GM12875 (cell line): ENCODE measurements around the gene LRP6.

Experiments used
- H3K4me3 ChIP-seq: one replicate; pipeline ENCODE4 v1.5.1; 2011; ENCODE audit warnings: low read depth, low read length, control low read depth
- CTCF ChIP-seq: IDR thresholded peaks from 2 replicates; pipeline ENCODE4 v1.5.1; 2011; ENCODE audit warnings: low read depth, mild to moderate bottlenecking, control low read depth, inconsistent platforms, low read length, moderate library complexity, borderline replicate concordance; ENCODE audit not compliant: insufficient read depth

The LRP6 gene

GRCh38 chr12:12294215-12295005 lies 27.6 kb upstream of the LRP6 start:
- no peak overlapping the region for H3K4me3 ChIP-seq
- no peak for TF ChIP-seq CTCF

- H3K4me3 ChIP-seq, result no peak overlapping the region
- TF ChIP-seq CTCF, result no peak
Observed at GRCh38 chr12:12290206-12290605, 23.4 kb upstream of the LRP6 start.

GRCh38 chr12:12286441-12286840 lies 19.6 kb upstream of the LRP6 start:
- no peak for TF ChIP-seq CTCF
- H3K4me3 ChIP-seq, result no peak overlapping the region

GRCh38 chr12:12282761-12283425 lies 16.0 kb upstream of the LRP6 start:
- no peak for TF ChIP-seq CTCF
- H3K4me3 ChIP-seq, result no peak overlapping the region

GRCh38 chr12:12282202-12282601 lies 15.4 kb upstream of the LRP6 start:
- TF ChIP-seq CTCF, result no peak
- no peak overlapping the region for H3K4me3 ChIP-seq

- no peak for TF ChIP-seq CTCF
- H3K4me3 ChIP-seq, result no peak overlapping the region
Observed at GRCh38 chr12:12281134-12281533, 14.3 kb upstream of the LRP6 start.

GRCh38 chr12:12278899-12279298 lies 12.1 kb upstream of the LRP6 start:
- no peak for TF ChIP-seq CTCF
- H3K4me3 ChIP-seq, result no peak overlapping the region
